HG02763 (cell line): ENCODE measurements around the gene ANP32B.
"Not testable (repeated sequence)": the region's sequence is repeated elsewhere in the genome, so short reads cannot be mapped to it uniquely, and the experiment has no call there.

Experiments
- ATAC-seq: cut with Tn5 transposase; IDR thresholded peaks from one replicate; pipeline ENCODE4 v1.9.1; 2021; ENCODE audit warnings: mild to moderate bottlenecking, moderate library complexity; ENCODE audit not compliant: unreplicated experiment

The ANP32B gene

DNA sequence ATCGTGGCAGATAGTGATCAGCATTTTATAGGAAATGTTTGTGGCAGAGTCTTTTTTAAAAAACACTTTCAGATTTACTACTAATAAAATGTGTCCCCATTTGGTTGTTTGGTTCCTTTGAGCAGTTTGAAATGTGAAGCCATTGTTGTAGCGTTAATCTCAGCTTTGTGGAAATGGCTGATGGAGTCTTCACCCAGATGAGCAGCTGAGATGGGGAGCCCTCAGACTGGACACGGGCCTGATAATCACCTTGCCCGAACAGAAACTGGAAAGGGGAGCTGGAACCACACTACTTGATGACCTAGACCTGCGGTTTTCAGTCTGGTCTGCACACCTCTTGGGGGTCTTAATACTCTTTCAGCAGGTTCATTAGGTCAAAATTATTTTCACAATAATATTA is 20.6 kb upstream of the ANP32B start:
- no peak for ATAC-seq

- no peak for ATAC-seq
Observed at GRCh38 chr9:97963232-97963631, 19.9 kb upstream of the ANP32B start.

DNA sequence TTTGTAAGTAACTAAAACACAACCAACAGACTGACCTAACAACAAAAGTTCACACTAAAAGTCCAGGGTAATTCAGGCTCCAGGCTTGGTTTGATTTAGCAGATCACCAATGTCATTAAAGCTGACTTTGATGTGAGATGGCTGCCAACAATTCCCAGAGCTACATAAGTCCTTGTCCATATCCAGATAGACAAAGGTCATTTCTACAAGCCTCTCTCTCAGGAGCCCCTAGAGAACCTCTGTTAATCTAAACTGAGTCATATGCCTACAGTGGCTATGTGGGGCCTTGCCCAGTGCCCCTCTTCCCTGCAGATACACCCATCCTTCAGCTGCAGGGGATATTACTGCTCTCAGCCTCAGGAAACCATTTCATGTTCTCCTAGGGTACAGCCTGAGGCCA is 18.2 kb upstream of the ANP32B start:
- no peak for ATAC-seq

- no peak for ATAC-seq
Observed at GRCh38 chr9:97966493-97966892, 16.6 kb upstream of the ANP32B start.

- ATAC-seq, result no peak
Observed at GRCh38 chr9:97969014-97969413, 14.1 kb upstream of the ANP32B start.

- ATAC-seq, result no peak
Observed at GRCh38 chr9:97970165-97970564, 13.0 kb upstream of the ANP32B start.

DNA sequence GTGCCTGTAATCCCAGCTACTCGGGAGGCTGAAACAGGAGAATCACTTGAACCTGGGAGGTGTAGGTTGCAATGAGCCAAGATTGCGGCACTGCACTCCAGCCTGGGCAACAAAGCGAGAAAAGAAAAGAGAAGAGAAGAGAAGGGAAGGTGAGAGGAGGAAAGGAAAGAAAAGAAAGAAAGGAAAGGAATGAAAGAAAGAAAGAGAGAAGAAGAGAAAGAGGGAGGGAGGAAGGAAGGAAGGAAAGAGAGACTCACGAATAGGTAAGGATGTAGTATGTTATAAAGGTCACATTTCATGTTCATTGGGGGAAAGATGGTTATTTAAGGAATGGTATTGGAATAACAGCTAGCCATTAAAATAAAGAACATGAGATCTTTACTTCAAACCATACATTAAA is 10.4 kb upstream of the ANP32B start:
- ATAC-seq, result no peak

- ATAC-seq, result no peak
Observed at GRCh38 chr9:97975376-97975775, 7.8 kb upstream of the ANP32B start.

GRCh38 chr9:97976633-97977032 is 6.5 kb upstream of the ANP32B start:
- not testable (repeated sequence) for ATAC-seq

DNA sequence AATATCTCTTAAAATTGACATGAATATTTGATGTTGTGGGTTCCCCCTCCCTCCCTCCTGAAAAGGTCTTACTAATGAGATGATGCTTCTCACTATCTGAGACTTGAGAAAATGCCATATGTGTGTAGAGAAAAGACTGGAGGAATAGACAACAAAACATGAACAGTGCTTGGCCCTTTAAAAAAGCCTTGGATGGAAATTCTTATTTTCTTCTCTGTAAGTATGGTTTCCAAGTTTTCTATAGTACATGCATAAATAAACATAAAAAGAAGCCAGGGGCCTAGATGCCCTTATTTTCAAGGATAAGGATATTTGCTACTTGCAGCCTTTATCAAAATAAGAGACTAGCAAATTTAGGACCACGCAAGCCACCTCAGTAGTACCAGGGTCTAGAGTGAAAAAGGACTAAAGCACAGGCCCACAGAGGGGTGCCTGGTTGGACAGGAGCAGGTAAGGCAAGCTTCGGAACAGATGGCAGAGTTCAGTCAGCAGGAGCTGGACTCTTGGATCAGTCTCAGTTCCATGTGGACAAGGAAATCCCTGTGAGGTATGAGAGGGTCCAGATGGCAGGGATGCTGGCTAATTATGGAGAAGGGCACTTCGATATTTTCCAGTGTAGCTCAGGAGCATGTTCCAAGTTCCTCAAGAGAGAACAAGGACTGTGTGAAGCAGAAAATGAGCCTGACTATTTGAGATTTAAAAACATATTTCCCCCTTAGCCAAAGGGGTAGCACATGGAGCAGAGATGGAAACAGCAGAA is 4.6 kb upstream of the ANP32B start:
- ATAC-seq, result no peak

DNA sequence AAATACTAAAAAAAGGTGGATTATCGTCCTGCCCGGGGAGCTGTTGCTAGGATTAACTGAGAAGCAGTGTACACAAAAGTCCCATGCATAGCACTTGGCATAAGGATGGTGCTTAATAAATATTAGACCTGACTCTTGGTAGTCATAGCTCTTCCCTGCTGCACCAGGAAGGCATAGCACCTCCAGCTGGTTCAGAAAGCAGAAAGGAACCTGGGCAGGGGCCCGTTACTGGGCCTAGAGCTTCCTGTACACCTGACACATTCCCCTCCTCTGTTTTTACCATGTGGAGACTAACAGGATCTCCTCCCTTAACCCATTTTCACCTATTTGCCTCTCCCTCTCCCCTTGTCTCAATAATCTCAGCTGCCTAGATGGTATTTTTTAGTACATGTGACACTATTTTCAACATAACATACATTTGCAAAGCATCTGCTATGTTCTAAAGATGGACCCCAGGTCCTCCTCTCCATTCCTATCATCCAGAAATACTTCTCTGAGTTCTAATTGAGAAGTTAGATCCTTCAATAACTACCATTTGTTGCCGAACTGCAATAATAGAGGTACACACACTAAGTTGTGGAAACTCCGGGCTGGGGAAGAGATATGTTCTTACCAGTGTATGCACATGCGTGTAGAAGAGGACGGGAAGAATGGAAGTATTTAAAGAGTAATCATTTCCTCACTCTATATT is 3.2 kb upstream of the ANP32B start:
- no peak for ATAC-seq

GRCh38 chr9:97980479-97980803 is 2.7 kb upstream of the ANP32B start:
- ATAC-seq, result no peak

- ATAC-seq, result no peak
Observed at GRCh38 chr9:97980918-97981845, 2.0 kb upstream of the ANP32B start.

DNA sequence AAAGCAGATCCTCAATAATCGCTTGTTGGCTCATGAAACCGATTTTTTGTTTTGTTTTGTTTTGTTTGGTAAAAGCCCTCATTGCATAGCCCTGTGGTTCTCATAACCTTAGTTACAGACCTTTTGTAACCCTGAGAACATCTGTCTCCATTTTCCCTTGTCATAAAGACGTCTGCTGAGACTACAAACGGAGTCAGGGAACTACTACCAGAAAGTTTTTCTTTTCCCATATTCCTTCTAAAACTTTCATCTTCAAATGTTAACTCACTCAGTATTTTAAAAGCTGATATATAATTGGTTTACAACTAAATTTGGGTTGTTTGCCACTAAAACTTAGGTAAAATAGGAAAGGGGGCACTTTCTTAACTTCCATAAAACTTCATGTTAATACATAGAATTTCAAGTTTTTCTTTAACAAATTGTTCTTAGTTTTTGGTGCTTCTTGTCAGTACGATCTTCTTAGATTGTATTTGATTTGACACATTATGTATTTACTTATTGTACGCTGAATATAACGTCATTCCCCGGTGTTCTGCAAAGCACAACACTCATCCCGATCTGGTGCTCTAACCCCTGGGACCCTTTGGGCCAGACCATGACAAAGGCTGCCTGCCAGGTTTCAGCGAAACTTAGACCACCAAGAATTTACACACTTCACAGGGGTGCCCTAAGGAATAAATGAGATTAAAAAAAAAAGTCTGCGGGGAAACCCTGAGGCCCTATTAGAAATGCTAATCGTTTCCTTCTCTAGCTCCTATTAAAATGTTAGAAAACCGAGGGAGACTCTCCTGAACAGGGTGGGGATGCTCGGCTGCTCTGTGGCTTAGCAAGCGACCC is 1.1 kb upstream of the ANP32B start:
- no peak for ATAC-seq

DNA sequence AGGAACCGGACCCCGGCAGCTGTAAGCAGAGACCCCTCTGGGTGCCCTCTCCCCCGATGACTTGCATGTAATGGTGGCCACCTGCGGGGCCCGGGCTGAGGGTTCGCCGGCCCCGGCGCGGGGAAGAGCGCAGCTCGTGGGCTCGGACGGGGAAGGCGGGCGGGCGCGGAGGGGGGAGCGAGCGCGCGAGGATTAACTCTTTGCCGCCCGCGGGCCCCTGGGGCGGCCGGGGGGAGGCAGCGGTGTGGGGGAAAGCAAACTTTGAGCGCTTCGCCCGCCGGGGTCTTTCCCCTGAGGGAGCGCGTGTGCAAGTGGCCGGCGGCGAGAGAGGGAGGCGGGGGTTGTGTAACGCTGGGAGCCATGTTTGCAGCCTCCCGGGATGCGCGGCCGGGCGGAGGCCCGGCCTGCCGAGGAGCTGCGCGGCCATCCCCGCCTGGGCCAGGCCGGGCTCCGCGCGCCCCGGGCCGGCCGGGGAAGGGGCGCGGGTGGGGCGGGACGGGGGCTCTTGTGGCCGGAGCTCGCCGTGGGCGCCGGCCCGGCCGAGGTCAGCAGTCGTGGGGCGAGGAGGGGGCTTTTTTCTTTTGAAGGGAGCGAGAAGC is 547 bp downstream of the ANP32B start:
- no peak for ATAC-seq

DNA sequence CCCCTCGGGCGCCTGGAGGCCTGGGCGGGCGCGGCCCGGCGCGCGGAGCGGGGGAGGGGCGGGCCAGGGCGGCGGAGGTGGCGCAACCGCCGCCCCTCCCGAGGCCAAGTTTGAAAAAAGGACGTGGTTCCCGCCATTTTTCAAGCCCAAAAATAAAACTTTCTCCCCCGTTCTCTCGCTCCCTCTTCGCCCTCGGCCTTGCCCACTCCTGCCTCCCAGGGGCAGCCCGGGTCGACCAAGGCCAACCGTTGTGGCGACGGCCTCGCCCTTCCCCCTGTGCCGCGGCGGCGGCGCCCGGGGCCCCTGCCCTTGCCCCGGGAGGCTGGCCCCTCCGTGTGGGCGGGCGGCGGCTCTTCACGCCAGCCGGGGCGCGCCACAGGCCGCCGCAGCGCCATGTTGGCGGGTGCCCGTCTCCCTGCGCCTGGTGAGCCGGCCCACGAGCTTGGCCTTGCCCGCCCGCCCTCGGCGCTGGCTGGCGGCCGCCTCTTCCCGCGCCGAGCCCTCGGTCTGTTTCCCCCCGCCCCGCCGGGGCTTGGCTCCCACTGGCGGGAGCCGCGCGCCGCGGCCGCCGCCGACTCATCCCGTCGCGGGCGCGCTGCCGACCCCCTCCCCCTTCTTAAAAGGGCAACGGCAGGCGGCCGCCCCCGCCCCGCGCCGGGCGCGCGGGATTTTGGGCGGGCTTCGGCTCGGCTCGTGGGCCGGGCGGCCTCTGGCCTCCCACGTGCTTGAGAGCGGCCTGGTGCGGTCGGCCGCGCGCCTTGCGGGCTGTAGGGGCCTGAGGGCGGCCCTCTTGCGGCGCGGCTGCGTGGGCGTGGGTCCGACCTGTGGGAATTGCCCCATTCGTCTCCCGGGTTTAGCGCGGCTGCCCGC is 1.3 kb downstream of the ANP32B start:
- ATAC-seq, result peak; percentile 28

DNA sequence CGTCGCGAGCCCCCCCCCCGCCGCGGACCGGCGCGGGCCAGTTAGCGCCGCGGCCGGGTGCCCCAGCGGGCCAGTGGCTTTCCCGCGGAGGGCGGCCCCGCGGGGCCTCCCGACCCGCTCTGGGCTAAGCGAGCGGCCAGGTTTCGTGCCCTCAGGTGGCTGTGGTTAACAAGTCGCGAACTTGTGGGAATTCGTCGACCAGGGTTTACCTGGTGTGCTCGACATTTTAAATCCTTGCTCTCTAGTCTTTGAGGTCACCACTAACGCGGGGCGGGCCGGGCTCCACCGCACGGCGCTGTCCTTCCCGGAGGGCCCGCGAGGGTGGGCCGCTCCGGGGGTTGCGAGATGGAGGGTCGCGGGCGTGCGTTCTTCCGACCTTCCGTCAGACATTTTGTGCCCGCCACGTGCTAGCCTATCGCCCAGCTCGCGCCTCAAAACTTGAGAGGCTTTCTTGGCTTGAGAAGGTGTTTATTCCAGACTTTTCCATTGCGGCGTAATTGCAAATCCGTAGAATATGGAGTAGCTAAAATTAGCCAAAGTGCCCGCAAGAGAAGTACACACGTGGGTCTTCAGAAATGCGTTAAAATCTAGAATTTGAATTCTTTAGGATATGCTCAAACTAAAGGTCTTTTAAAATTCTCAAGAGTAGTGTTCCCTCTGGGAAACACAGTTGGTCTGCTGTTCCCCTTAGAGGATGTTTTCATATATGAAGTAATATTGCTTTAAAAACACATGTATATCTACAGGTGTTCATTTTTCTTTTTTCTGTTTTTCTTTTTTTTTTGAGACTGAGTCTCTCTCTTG is 2.1 kb downstream of the ANP32B start:
- ATAC-seq, result peak; percentile 10

DNA sequence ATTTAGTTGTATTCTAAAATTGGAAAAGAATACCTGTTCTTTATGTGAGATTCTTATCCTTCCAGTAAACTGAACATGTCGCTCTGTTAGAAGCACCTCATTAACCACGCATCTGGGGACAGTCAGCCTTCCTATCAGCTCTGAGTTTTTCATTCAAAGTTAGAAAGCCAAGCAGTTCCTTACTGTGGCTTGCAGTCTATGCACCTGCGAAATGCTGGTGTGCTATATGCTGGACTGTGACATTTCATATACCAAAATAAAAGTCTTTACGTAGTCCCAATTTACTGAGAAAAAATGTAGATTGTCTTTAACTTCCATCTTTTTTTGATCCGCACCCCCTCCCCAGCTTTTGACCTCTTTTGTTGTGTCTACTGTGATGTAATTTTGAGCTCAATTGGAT is 4.3 kb downstream of the ANP32B start:
- no peak for ATAC-seq

GRCh38 chr9:97990259-97990658 is 7.1 kb downstream of the ANP32B start:
- ATAC-seq, result no peak
